GM10847 (cell line): Measurements from ENCODE around the gene HEYL.

ENCODE experiments used
- POLR2A ChIP-seq: IDR thresholded peaks from 2 replicates; pipeline ENCODE4 v1.6.1; 2011; ENCODE audit not compliant: insufficient read length; ENCODE audit errors: extremely low read depth

Gene HEYL

DNA sequence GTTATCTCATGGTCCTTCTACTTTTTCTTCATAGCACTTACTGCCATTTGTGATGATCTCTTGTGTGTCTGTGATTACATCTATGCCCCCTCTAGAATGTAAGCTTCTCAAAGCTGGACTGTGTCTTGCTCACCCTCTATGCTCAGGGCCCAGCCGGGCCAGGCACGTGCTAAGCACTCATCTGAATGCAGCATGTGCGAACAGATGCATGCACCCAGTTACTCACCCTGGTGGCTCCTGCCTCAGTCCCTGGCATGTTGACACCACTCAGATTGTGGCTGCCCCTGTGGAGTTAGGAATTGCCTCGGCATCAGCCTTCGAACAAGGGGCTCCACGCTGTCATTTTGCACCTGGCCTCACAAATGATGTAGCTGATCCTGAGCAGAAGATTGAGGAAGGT, 43.3 kb downstream of the HEYL start:
- TF ChIP-seq POLR2A = no peak

DNA sequence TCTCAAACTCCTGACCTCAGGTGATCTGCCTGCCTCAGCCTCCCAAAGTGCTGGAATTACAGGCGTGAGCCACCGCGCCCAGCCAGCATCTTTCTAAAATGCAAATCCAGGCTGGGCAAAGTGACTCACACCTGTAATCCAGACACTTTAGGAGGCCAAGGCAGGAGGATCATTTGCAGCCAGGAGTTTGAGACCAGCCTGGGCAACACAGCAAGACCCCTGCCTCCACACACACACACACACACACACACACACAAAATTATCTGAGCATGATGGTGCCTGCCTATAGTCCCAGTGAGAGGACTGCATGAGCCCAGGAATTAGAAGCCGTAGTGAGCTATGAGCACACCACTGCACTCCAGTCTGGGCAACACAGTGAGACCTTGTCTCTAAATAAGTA, 46.1 kb downstream of the HEYL start:
- no peak for TF ChIP-seq POLR2A

DNA sequence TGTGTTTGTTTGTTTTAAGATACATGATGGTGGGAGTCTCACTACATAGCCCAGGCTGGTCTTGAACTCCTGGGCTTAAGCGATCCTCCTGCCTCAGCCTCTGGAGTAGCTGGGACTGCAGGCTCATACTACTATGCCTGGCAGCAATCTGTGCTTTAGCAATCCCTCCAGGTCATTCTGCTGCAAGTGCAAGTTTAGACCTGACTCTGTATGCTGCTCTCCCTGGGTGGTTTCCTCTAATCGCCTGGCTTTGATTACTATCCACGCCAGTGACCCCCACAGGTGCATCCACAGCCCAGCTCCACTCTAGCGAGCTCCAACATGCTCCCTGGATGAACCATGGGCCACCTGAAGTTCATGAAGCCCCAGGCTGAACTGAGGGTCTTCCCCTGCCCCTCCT, 47.4 kb downstream of the HEYL start:
- TF ChIP-seq POLR2A = no peak

DNA sequence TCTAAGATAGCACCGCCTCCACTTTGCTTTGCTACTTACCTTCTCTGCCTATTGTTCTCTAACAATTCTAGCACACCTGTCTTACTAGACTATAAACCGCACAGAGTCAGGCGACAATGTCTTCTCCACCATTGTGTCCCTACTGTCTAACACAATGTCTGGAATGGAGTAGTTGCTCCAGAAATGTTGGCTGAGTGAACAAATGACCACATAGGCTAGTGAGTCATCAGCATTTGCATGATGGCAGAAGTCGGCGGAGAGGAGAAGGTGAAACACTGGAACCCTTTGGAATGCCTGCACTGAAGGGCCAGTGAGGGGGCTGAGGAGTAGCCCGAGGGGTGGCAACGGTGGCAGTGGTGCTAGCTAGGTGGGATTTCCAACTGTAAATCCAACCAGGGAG, 48.9 kb downstream of the HEYL start:
- no peak for TF ChIP-seq POLR2A

DNA sequence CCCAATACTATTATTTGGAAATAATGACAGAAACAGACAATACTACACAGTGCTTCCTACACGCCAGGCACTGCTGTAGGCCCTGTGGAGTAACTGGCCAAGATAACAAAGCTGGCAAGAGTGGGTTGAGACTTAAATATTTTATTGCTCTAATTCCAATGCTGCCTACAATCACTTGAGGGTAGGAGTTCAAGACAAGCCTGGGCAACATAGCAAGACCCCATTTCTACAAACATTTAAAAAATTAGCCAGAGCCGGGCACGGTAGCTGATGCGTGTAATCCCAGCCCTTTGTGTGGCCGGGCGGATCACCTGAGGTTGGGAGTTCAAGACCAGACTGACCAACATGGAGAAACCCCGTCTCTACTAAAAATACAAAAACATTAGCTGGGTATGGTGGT, 53.5 kb downstream of the HEYL start:
- TF ChIP-seq POLR2A = no peak

DNA sequence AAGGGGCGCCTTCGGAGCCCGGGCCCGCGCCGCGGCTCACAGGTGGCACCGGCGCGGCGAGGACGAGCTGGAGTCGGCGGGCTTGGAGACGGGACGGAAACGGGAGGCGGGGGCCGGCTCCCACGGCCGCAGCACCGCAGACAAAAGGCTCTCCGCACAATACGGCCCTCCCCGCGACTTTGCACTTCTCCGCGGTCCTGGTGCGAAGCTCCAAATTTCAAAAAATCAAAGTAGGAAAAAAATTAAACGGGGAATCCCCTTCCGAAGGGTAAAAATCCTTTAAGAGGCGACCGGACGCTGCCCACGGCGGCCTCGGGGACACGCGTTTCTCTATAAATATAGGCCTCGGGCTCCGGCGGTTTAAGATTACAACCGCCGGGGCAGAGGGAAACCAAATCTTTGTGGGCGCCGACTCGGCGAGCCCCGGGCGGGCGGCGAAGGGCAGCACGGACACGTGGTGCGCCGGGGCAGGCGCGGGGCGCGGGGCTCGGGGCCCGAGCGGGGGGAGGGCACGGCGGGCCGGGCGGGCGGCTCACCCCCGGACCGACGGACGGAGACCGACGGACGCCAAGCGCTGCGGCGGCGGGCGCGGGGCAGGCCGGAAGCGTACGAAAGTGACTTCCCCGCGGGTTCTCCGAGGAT, 63.3 kb downstream of the HEYL start:
- TF ChIP-seq POLR2A = no peak

DNA sequence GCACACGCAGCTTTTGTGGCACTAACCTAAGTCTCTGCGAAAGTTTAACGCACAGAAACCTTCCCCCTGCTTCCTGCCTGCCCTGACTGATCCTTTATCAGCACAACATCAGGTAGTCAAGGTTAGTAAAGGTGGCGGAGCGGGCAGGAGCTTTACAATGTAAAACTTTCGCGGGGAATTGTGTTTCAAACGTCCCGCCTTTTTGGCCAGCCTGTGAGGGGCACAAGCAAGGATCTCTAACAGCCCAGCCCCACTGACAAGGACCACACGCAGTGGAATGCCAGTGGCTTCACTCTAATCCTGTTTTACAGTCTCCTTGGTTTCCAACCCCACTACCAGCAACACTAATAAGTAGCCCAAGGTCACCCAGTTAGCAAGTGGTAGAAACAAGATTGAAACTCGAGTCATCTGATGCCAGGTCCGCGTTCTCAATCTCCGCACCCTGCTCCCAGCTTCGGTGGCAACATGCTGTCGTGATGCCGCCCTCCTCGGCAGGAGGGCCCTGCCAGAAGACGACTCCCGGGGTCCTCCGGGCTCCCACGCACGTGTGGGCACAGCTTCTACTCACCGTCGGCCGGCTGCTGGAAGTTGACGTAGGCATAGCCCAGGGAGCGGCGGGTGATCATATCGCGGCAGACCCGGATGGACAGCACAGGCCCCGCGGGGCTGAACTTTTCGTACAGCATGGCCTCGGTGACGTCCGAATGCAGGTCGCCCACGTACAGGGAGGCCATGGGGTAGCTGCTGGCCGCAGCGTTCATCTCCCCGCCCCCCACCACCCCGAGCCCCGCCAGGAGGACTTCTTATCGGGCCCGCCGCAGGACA, 64.0 kb downstream of the HEYL start:
- TF ChIP-seq POLR2A = no peak

DNA sequence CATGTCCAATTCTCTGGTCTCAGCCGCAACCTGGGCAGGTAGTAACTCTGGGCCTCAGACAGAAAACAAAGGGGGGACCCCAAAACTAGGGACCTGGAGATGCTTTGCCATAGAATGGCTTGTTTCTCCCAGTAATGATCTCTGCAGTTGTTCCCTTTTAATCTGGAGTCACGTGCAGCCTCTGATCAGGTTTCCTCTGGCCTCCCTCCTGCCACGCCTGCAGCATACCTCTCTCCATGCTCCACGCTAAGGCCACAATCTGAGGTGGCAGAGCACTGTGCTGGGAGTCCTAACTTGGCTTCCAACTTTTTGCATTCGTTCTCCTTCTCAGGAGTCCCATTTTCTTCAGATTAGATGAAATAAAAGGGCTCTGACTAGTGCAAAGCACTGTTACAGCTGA, 64.8 kb downstream of the HEYL start:
- TF ChIP-seq POLR2A = no peak
